ENCODE data around the gene HIBADH. TPM values are rescaled to one million over a fixed set of nuclear protein-coding genes. Genes with fewer than 3 reads are reported as not detected.
"Not testable (repeated sequence)": the region's sequence is repeated elsewhere in the genome, so short reads cannot be mapped to it uniquely, and the experiment has no call there.

The HIBADH gene
- total RNA-seq, 4 donors from 2014 or later = 18.0 to 74.8 (median 41.2) TPM

- H3K36me3 ChIP-seq = no peaks in the 10 kb centered on the region
- intact Hi-C loops (cut with DNase I; ENCODE audit: low total_unique reads) = no loop called here
- H3K4me3 ChIP-seq = no peak overlapping the region
- in situ Hi-C loops (cut with MboI; ENCODE audit: low pct_ligation_motif_present in 1 of 4, low pct_unique_long_range_greater_than_20kb in 1 of 4, low sequenced_read_pairs in 3 of 4) = no loop called here
- H3K9me3 ChIP-seq = no peaks in the 10 kb centered on the region
- 67% methylated on average over 5 of the region's 5 CpGs; no CpG with 5 or more reads in 1 of the 2 donors for WGBS, 2 donors (ENCODE audit: low coverage in 1 of 2)
- no peak overlapping the region for H3K27ac ChIP-seq
- peaks cover 0 to 8% (median 0%) of the 10 kb centered on the region in 4 donors for H3K4me1 ChIP-seq
- DNase-seq = no peak
- no peaks in the 10 kb centered on the region for H3K27me3 ChIP-seq
- TF ChIP-seq CTCF (IDR thresholded peaks at IDR 0.05) (no peak), POLR2AphosphoS5 (IDR thresholded peaks at IDR 0.05) (no peak), EP300 (IDR thresholded peaks at IDR 0.05; ENCODE audit: low read depth) (no peak), POLR2A (IDR thresholded peaks at IDR 0.05) (no peak)
Observed at GRCh38 chr7:27514861-27515260, 147.8 kb downstream of the HIBADH start.

GRCh38 chr7:27513885-27514284 lies 148.8 kb downstream of the HIBADH start:
- intact Hi-C loops (cut with DNase I; ENCODE audit: low total_unique reads) (no loop called here), in situ Hi-C loops (cut with MboI; ENCODE audit: low pct_ligation_motif_present in 1 of 4, low pct_unique_long_range_greater_than_20kb in 1 of 4, low sequenced_read_pairs in 3 of 4) (no loop called here)
- TF ChIP-seq POLR2A (IDR thresholded peaks at IDR 0.05) (no peak), EP300 (IDR thresholded peaks at IDR 0.05; ENCODE audit: low read depth) (no peak), POLR2AphosphoS5 (IDR thresholded peaks at IDR 0.05) (no peak), CTCF (IDR thresholded peaks at IDR 0.05) (no peak)
- no peak for DNase-seq
- WGBS, 2 donors (ENCODE audit: low coverage in 1 of 2) = 63% methylated on average over 1 of the region's 1 CpG; no CpG with 5 or more reads in 1 of the 2 donors
- H3K4me3 ChIP-seq = no peak overlapping the region
- H3K27ac ChIP-seq = no peak overlapping the region
- peaks cover 0 to under 1% (median 0%) of the 10 kb centered on the region in 4 donors for H3K4me1 ChIP-seq
- H3K36me3 ChIP-seq = no peaks in the 10 kb centered on the region
- no peaks in the 10 kb centered on the region for H3K9me3 ChIP-seq
- H3K27me3 ChIP-seq = no peaks in the 10 kb centered on the region

GRCh38 chr7:27511370-27511769 lies 151.3 kb downstream of the HIBADH start:
- H3K27ac ChIP-seq; H3K27me3 ChIP-seq; H3K4me1 ChIP-seq; H3K9me3 ChIP-seq; DNase-seq; H3K36me3 ChIP-seq; in situ Hi-C loops (cut with MboI; ENCODE audit: low pct_ligation_motif_present in 1 of 4, low pct_unique_long_range_greater_than_20kb in 1 of 4, low sequenced_read_pairs in 3 of 4); H3K4me3 ChIP-seq; intact Hi-C loops (cut with DNase I; ENCODE audit: low total_unique reads): not testable (repeated sequence)
- 94% methylated on average over 1 of the region's 1 CpG; no CpG with 5 or more reads in 1 of the 2 donors for WGBS, 2 donors (ENCODE audit: low coverage in 1 of 2)

- TF ChIP-seq CTCF (IDR thresholded peaks at IDR 0.05) (no peak), POLR2A (IDR thresholded peaks at IDR 0.05) (no peak), POLR2AphosphoS5 (IDR thresholded peaks at IDR 0.05) (no peak), EP300 (IDR thresholded peaks at IDR 0.05; ENCODE audit: low read depth) (no peak)
- no peak for DNase-seq
- no peak overlapping the region for H3K4me3 ChIP-seq
- intact Hi-C loops (cut with DNase I; ENCODE audit: low total_unique reads) = no loop called here
- no peaks in the 10 kb centered on the region for H3K36me3 ChIP-seq
- in situ Hi-C loops (cut with MboI; ENCODE audit: low pct_ligation_motif_present in 1 of 4, low pct_unique_long_range_greater_than_20kb in 1 of 4, low sequenced_read_pairs in 3 of 4) = no loop called here
- H3K9me3 ChIP-seq = no peaks in the 10 kb centered on the region
- 55 to 63% methylated on average over 1 to 2 of the region's 2 CpGs for WGBS, 2 donors (ENCODE audit: low coverage in 1 of 2)
- no peaks in the 10 kb centered on the region for H3K4me1 ChIP-seq
- H3K27me3 ChIP-seq = no peaks in the 10 kb centered on the region
- H3K27ac ChIP-seq = no peak overlapping the region
Observed at GRCh38 chr7:27510541-27510940, 152.1 kb downstream of the HIBADH start.

- H3K36me3 ChIP-seq; in situ Hi-C loops (cut with MboI; ENCODE audit: low pct_ligation_motif_present in 1 of 4, low pct_unique_long_range_greater_than_20kb in 1 of 4, low sequenced_read_pairs in 3 of 4); H3K4me3 ChIP-seq; intact Hi-C loops (cut with DNase I; ENCODE audit: low total_unique reads); H3K4me1 ChIP-seq; H3K9me3 ChIP-seq; H3K27me3 ChIP-seq; H3K27ac ChIP-seq; DNase-seq: not testable (repeated sequence)
- 80 to 100% methylated on average over 1 to 2 of the region's 2 CpGs for WGBS, 2 donors (ENCODE audit: low coverage in 1 of 2)
Observed at GRCh38 chr7:27501879-27502278, 160.8 kb downstream of the HIBADH start.
